Mammary epithelial cell (primary cell): ENCODE measurements around the gene RDX.

Experiments used
- EZH2 ChIP-seq: IDR thresholded peaks from 2 replicates; pipeline ENCODE4 v1.6.1; 2012; ENCODE audit warnings: low read length, inconsistent platforms, borderline replicate concordance
- TF ChIP-seq, protein P1 (sequence below), 2 donors: IDR thresholded peaks in 1 of 2; conservative IDR thresholded peaks in 1 of 2; 2 replicates each; pipeline ENCODE4 v1.5.1; 2011 to 2012; ENCODE audit warnings: inconsistent platforms in 2 of 2, low read length in 2 of 2, mild to moderate bottlenecking in 2 of 2, control low read depth in 1 of 2, low read depth in 1 of 2; ENCODE audit not compliant: insufficient read depth in 1 of 2; ENCODE audit errors: extremely low read depth in 1 of 2

DNA sequence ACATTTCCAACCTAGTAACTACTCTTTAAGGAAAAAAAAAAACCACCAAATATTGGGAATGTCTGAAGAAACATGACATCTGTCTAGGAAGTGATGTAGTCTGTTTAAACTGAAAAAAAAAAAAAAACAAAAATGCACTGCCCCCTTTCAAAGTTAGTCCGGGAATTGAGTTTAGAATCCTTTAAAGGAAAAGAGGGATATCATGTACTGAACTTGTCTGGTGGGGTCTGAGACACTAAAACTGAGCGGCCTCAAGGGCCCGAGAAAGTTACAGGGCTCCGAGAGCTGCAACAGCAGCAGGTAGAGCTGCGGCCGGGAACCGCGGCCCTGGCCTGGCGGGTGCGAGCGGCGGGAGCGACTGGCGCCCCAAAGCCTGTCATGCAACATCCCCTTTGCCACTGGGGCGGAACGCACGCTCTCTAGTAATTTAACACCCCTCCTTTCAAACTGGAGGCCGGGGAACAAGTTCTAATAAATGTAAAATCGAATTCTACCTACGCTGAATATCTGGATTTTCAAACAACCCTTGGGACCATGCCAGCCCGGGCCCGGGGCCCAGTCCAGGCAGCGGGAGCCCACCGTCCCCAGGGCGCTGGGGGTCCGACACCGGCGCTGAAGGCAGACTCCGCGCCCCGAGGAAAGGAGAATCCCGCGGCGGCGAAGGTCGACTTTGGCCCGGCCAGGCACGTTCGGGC lies 736 bp downstream of the RDX start:
- no peak for TF ChIP-seq EZH2
- TF ChIP-seq, protein P1, sequence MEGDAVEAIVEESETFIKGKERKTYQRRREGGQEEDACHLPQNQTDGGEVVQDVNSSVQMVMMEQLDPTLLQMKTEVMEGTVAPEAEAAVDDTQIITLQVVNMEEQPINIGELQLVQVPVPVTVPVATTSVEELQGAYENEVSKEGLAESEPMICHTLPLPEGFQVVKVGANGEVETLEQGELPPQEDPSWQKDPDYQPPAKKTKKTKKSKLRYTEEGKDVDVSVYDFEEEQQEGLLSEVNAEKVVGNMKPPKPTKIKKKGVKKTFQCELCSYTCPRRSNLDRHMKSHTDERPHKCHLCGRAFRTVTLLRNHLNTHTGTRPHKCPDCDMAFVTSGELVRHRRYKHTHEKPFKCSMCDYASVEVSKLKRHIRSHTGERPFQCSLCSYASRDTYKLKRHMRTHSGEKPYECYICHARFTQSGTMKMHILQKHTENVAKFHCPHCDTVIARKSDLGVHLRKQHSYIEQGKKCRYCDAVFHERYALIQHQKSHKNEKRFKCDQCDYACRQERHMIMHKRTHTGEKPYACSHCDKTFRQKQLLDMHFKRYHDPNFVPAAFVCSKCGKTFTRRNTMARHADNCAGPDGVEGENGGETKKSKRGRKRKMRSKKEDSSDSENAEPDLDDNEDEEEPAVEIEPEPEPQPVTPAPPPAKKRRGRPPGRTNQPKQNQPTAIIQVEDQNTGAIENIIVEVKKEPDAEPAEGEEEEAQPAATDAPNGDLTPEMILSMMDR (conservative IDR thresholded peaks at IDR 0.05 in 1 of 2, IDR thresholded peaks at IDR 0.05 in 1 of 2; ENCODE audit: extremely low read depth in 1 of 2, insufficient read depth in 1 of 2, low read depth in 1 of 2, low read length in 2 of 2): no peak
